Body of pancreas (tissue), 4 donors: ENCODE measurements around the gene NPC2.

Experiments used
- POLR2A ChIP-seq, 3 donors: fragments of 450-650 bp; IDR thresholded peaks; one replicate each; pipeline ENCODE4 v1.6.1; 2016; ENCODE audit warnings: antibody characterized with exemption in 3 of 3, mild to moderate bottlenecking in 2 of 3
- TF ChIP-seq, protein P1 (sequence below), 7 experiments: fragments of 450-650 bp in 4 of 7; fragments of 200-600 bp in 3 of 7; sonication (generic) in 3 of 7; IDR thresholded peaks; one replicate each; pipeline ENCODE4 v1.5.1; 2016 to 2019; ENCODE audit warnings: antibody characterized with exemption in 7 of 7

DNA sequence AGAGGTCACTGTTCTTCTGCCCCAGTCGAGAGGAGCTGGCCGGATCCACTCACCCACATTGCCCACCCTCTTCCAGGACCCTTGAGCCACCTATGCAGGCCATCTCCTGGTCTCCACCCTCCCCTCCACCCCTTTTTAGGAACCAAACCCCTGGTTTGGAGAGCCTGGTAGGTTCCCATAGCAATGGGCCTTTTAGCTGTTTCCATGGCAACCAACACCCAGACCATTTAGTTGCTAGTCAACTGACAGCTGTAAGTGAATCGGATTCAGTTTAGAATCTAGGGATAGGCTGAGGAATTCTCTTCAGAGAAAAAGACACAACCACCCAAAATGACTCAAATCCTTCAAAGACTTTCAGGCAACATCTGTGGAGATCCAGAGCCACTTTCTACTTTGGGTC is 16.5 kb downstream of the NPC2 start:
- TF ChIP-seq, protein P1, sequence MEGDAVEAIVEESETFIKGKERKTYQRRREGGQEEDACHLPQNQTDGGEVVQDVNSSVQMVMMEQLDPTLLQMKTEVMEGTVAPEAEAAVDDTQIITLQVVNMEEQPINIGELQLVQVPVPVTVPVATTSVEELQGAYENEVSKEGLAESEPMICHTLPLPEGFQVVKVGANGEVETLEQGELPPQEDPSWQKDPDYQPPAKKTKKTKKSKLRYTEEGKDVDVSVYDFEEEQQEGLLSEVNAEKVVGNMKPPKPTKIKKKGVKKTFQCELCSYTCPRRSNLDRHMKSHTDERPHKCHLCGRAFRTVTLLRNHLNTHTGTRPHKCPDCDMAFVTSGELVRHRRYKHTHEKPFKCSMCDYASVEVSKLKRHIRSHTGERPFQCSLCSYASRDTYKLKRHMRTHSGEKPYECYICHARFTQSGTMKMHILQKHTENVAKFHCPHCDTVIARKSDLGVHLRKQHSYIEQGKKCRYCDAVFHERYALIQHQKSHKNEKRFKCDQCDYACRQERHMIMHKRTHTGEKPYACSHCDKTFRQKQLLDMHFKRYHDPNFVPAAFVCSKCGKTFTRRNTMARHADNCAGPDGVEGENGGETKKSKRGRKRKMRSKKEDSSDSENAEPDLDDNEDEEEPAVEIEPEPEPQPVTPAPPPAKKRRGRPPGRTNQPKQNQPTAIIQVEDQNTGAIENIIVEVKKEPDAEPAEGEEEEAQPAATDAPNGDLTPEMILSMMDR (IDR thresholded peaks at IDR 0.05), result no peak
- no peak for TF ChIP-seq POLR2A (IDR thresholded peaks at IDR 0.05)
